Measurements from ENCODE around the gene ZNF846.
"Not testable (repeated sequence)": the region's sequence is repeated elsewhere in the genome, so short reads cannot be mapped to it uniquely, and the experiment has no call there.

Gene ZNF846

DNA sequence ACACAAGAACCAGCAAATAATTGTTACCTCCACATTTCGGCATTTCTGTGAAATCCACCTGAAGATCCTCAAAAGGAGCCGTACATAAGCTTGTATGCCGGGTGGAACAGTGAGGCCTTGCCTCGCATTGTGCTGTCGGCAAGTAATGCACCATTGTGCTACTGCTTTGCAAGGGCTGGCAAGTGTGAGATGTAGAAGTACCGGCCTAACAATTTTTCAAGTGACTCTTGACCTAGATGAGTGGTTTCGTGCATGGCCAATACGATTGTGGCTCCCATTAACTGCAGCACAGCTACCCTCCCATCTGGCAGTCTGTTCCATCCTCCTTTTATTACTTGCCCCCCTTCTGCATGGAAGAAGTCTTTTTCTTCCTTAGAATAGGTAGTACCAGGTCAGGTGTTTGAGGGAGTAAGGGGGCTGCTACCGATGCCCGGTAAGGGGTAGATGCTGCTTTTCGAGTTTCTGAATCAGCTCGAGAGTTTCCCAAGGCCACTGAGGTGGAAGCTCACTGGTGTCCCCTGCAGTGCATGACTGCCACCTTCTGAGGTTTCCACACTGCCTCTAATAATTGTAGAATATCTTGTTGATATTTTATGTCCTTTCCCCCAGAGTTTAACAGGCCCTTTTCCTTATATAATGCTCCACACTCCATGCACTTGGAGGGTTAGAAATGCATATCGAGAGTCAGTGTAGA lies 42.9 kb downstream of the ZNF846 start:
- not testable (repeated sequence) for H3K27ac ChIP-seq (ENCODE audit: low read depth, low read length, severe bottlenecking); H3K36me3 ChIP-seq (ENCODE audit: control insufficient read depth, insufficient read depth, low read length); H3K4me1 ChIP-seq (ENCODE audit: control insufficient read depth, insufficient read depth, low read length, poor library complexity, severe bottlenecking); H3K9me3 ChIP-seq (ENCODE audit: control insufficient read depth, low read length); H3K4me3 ChIP-seq (ENCODE audit: extremely low read depth, insufficient read depth, low read length, poor library complexity, severe bottlenecking)
- WGBS, 2 experiments (ENCODE audit: insufficient coverage in 2 of 2): 91 to 93% methylated on average over 10 to 12 of the region's 13 CpGs

DNA sequence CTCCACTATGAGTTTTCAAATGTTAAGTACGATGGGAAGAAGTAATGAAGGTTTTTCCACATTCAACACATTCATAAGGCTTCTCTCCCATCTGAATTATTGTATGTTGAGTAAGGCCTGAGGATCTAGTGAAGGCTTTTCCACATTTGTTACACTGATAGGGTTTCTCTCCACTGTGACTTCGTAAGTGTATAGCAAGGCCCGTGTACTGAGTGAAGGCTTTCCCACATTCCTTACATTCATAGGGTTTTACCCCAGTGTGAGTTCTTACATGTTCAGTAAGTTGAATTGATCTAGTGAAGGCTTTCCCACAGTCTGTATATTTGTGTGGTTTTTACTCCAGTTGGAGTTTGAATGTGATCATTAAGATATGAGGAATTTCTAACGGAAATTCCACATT lies 44.4 kb downstream of the ZNF846 start:
- H3K4me3 ChIP-seq (ENCODE audit: extremely low read depth, insufficient read depth, low read length, poor library complexity, severe bottlenecking): no peak overlapping the region
- no peak overlapping the region for H3K27ac ChIP-seq (ENCODE audit: low read depth, low read length, severe bottlenecking)
- WGBS, 2 experiments (ENCODE audit: insufficient coverage in 2 of 2): no CpG with 5 or more reads among the region's 4 CpGs
- peaks cover 9% of the 10 kb centered on the region for H3K9me3 ChIP-seq (ENCODE audit: control insufficient read depth, low read length)
- H3K36me3 ChIP-seq (ENCODE audit: control insufficient read depth, insufficient read depth, low read length): no peaks in the 10 kb centered on the region
- H3K4me1 ChIP-seq (ENCODE audit: control insufficient read depth, insufficient read depth, low read length, poor library complexity, severe bottlenecking): no peaks in the 10 kb centered on the region

DNA sequence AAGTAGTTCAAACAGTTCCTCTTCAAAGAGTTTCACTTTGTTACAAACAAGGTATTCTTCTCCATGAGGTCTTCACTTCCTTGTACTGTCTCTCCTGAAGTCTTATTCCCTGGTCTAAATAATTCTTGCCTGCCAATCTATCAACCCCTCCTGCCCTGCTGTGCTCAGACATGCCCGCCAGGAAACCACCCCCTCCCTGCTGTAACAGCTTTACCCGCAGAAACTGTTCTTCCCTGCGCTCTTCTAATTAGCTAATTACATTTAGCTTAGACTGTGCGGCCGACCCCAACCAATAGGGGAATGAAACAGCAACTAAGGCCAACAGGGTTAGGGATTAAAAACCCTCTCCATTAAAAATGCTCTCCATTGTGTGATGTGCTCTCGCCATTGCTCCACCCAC lies 46.7 kb downstream of the ZNF846 start:
- Histone ChIP-seq H3K4me3 (ENCODE audit: extremely low read depth, insufficient read depth, low read length, poor library complexity, severe bottlenecking) (no peak overlapping the region), H3K4me1 (ENCODE audit: control insufficient read depth, insufficient read depth, low read length, poor library complexity, severe bottlenecking) (no peaks in the 10 kb centered on the region), H3K9me3 (ENCODE audit: control insufficient read depth, low read length) (peaks cover 9% of the 10 kb centered on the region), H3K36me3 (ENCODE audit: control insufficient read depth, insufficient read depth, low read length) (no peaks in the 10 kb centered on the region), H3K27ac (ENCODE audit: low read depth, low read length, severe bottlenecking) (no peak overlapping the region)
- 59 to 71% methylated on average over 4 to 6 of the region's 6 CpGs for WGBS, 2 experiments (ENCODE audit: insufficient coverage in 2 of 2)

DNA sequence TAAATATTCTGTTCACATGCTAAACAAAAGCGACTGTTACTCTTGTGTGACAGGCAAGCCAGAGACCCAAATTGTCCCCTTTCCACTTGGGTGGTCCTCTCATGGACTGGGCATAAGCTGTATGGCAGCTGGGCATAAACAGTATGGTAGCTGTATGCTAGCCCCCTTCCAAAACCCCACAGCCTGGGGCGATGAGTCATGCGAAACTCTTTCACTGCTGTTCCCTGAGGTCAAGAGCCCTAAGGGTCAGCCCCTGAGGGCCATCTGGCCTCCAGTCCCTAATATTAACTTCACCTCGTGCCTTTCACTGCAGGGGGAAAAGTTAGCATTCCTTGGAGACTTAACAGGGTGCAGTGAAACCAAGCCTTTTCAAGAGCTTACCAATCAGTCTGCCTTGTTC lies 48.0 kb downstream of the ZNF846 start:
- WGBS, 2 experiments (ENCODE audit: insufficient coverage in 2 of 2): 40% methylated on average over 1 of the region's 4 CpGs; no CpG with 5 or more reads in 1 of the 2 experiments
- H3K36me3 ChIP-seq (ENCODE audit: control insufficient read depth, insufficient read depth, low read length): no peaks in the 10 kb centered on the region
- no peak overlapping the region for H3K27ac ChIP-seq (ENCODE audit: low read depth, low read length, severe bottlenecking)
- no peaks in the 10 kb centered on the region for H3K4me1 ChIP-seq (ENCODE audit: control insufficient read depth, insufficient read depth, low read length, poor library complexity, severe bottlenecking)
- no peak overlapping the region for H3K4me3 ChIP-seq (ENCODE audit: extremely low read depth, insufficient read depth, low read length, poor library complexity, severe bottlenecking)
- H3K9me3 ChIP-seq (ENCODE audit: control insufficient read depth, low read length): peaks cover 8% of the 10 kb centered on the region

GRCh38 chr19:9711815-9712214 lies 56.7 kb downstream of the ZNF846 start:
- H3K4me1 ChIP-seq (ENCODE audit: control insufficient read depth, insufficient read depth, low read length, poor library complexity, severe bottlenecking): no peaks in the 10 kb centered on the region
- no peak overlapping the region for H3K4me3 ChIP-seq (ENCODE audit: extremely low read depth, insufficient read depth, low read length, poor library complexity, severe bottlenecking)
- no peaks in the 10 kb centered on the region for H3K36me3 ChIP-seq (ENCODE audit: control insufficient read depth, insufficient read depth, low read length)
- H3K27ac ChIP-seq (ENCODE audit: low read depth, low read length, severe bottlenecking): no peak overlapping the region
- peaks cover 14% of the 10 kb centered on the region for H3K9me3 ChIP-seq (ENCODE audit: control insufficient read depth, low read length)
- WGBS, 2 experiments (ENCODE audit: insufficient coverage in 2 of 2): 72 to 100% methylated on average over 2 to 3 of the region's 3 CpGs

DNA sequence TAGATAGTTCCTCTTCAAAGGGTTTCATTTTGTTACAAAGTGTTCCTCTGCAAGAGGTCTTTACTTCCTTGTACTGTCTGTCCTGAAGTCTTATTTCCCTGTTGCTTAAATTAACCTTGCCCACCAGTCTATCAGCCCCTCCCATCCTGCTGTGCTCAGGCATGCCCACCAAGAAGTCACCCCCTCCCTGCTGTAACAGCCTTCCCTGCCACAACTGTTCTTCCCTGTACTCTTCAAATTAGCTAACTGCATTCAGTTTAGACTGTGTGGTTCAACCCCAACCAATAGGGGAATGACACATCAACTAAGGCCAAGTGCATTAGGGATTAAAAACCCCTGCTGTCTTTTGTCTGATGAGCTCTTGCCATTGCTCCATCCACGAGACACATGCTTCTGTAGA lies 59.2 kb downstream of the ZNF846 start:
- Histone ChIP-seq H3K9me3 (ENCODE audit: control insufficient read depth, low read length) (peaks cover 14% of the 10 kb centered on the region), H3K4me1 (ENCODE audit: control insufficient read depth, insufficient read depth, low read length, poor library complexity, severe bottlenecking) (no peaks in the 10 kb centered on the region), H3K36me3 (ENCODE audit: control insufficient read depth, insufficient read depth, low read length) (no peaks in the 10 kb centered on the region), H3K27ac (ENCODE audit: low read depth, low read length, severe bottlenecking) (no peak overlapping the region), H3K4me3 (ENCODE audit: extremely low read depth, insufficient read depth, low read length, poor library complexity, severe bottlenecking) (no peak overlapping the region)
- 63 to 83% methylated on average over 1 of the region's 1 CpG for WGBS, 2 experiments (ENCODE audit: insufficient coverage in 2 of 2)

- no peaks in the 10 kb centered on the region for H3K4me1 ChIP-seq (ENCODE audit: control insufficient read depth, insufficient read depth, low read length, poor library complexity, severe bottlenecking)
- no peak overlapping the region for H3K27ac ChIP-seq (ENCODE audit: low read depth, low read length, severe bottlenecking)
- 87 to 90% methylated on average over 2 to 3 of the region's 6 CpGs for WGBS, 2 experiments (ENCODE audit: insufficient coverage in 2 of 2)
- H3K9me3 ChIP-seq (ENCODE audit: control insufficient read depth, low read length): peaks cover 17% of the 10 kb centered on the region
- H3K4me3 ChIP-seq (ENCODE audit: extremely low read depth, insufficient read depth, low read length, poor library complexity, severe bottlenecking): no peak overlapping the region
- no peaks in the 10 kb centered on the region for H3K36me3 ChIP-seq (ENCODE audit: control insufficient read depth, insufficient read depth, low read length)
These were observed 62.7 kb downstream of the ZNF846 start for GRCh38 chr19:9705836-9706235.

DNA sequence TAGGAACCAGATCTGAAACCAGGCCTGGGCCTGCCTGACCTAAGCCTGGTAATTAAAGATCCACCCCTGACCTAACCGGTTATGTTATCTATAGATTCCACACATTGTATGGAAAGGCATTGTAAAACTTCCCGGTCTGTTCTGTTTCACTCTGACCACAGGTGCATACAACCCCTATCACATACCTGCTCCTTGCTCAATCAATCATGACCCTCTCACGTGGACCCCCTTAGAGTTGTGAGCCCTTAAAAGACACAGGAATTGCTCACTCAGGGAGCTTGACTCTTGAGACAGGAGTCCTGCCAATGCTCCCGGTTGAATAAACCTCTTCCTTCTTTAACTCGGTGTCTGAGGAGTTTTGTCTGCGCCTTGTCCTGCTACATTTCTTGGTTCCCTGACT lies 66.4 kb downstream of the ZNF846 start:
- Histone ChIP-seq H3K4me3 (ENCODE audit: extremely low read depth, insufficient read depth, low read length, poor library complexity, severe bottlenecking) (no peak overlapping the region), H3K4me1 (ENCODE audit: control insufficient read depth, insufficient read depth, low read length, poor library complexity, severe bottlenecking) (no peaks in the 10 kb centered on the region), H3K36me3 (ENCODE audit: control insufficient read depth, insufficient read depth, low read length) (no peaks in the 10 kb centered on the region), H3K9me3 (ENCODE audit: control insufficient read depth, low read length) (peaks cover 7% of the 10 kb centered on the region), H3K27ac (ENCODE audit: low read depth, low read length, severe bottlenecking) (no peak overlapping the region)
- 87 to 93% methylated on average over 4 to 5 of the region's 6 CpGs for WGBS, 2 experiments (ENCODE audit: insufficient coverage in 2 of 2)
